GM19455 (cell line): Measurements from ENCODE around the gene GSE1.

ENCODE experiments used
- ATAC-seq: cut with Tn5 transposase; IDR thresholded peaks from one replicate; pipeline ENCODE4 v1.9.1; 2021; ENCODE audit not compliant: unreplicated experiment

Gene GSE1

DNA sequence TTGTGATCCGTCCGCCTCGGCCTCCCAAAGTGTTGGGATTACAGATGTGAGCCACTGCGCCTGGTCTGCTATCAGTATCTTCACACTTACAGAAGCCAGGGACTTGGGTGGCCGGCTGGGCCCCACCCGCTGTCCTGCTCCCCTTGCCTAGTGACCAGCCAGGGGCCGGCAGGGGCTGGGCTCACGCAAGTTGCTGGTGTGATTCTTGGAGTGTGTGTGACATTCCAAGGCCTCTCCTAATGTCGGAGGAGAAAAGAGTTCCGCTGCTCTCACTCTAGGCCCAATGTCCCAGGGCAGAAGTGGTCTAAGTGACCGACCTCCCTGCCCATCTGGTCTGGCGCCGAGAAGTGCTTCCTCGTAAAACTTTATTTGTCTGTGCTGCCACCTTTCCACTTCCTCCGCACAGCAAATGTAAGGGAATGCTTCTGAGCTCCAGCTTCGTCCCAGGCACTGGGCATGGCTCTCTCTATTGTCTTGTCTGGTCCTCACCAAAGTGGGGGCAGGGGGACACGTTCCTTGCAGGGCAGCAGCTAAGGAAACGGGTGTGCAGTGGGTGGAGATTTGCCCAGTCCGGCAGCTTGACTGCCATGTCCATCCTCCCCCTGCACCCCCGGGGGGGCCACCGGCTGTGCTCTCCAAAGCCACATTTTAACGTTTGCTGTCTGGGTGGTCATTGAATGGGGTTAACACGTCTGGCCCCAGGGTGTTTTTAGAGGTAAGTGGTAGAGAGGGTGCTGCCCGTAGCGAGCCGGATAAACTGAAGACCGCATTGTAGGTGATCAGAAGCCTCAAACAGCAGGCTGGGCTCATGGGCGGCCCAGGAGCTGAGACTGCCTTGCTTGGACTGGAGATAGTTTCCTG lies 7.8 kb upstream of the GSE1 start:
- ATAC-seq, result no peak

DNA sequence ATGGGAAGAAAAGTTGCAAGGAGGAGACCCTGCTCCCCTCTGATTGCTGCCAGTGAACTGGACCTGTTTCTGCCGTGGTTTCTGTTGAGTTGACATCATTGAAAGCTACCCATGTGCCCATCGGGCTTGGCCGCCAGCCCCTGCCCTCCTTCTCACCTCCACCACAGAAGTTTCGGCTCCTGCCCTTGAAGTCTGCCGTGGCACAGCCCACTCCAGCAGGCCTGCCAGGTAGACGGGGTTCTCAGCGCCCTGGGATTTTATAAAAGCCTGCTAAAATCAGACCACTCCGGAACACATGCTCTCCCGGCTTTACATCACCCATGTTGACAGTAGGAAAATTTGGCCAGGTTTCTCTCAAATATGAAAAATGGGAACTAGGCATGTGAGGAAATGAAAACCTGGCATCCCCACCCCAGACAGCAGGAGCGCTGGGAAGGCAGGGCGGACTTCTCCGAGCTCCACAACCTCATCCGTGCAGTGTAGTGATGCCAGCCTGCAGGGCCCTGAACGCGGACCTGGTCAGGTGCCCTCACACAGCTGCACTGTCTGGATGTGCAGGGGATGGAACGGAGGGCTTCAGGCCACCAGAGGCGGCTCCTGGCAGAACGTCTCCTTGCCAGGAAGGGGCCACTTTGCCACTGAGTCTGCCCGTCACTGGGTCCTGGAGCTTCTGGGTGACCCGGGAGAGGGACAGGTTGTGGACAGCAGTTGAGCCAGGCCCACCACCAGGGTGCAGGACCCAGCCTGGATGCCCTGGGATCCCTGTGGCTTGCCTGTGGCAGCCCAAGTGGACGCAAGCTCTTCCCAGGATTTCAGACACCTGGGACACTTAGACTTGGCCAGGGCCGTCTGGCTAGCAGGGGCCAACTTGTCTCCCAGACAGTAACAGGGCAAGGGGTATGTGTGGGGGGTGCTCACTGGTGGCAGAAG lies 6.9 kb upstream of the GSE1 start:
- no peak for ATAC-seq

DNA sequence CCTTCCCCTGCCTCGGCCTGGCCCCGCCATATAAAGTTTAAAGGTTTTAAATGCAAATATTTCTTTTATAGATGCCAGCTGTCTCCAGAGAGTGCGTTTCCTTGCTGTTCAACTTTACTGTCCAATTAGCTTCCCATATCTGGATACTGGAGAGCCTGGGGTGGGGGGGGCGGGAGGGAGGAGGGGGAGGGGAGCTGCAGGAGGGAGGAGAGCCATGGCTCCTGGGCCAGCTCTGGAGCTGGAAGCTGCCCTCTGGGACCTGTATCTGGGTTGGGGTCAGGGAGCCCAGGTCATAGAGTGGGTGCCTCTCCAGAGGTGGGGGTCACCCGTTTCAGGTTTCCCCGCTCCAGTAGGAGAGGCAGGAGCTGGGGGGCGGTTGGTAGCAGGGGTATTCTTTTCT lies 6.2 kb upstream of the GSE1 start:
- ATAC-seq, result no peak

DNA sequence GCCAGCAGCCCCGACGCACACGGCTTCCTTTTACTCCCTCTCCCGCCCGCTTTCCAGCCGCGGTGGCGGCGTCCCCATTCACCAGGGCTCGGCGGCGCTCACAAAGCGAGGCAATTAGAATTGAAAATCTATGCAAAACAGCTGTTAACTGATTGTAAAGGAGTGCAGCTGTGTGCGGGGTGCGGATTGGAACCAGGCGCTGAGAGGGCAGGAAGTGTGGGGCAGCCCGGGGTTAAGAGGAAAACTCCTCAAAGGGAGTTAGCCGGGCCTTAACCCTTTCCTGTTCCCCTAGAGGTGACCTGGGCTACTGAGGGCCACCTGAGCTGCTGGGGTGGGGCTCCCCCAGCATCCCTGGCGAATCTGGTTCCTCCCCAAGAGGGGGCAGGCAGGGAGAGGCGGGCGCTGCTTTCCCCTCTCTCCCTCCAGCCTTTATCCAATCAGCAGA lies 5.8 kb upstream of the GSE1 start:
- ATAC-seq, result no peak

DNA sequence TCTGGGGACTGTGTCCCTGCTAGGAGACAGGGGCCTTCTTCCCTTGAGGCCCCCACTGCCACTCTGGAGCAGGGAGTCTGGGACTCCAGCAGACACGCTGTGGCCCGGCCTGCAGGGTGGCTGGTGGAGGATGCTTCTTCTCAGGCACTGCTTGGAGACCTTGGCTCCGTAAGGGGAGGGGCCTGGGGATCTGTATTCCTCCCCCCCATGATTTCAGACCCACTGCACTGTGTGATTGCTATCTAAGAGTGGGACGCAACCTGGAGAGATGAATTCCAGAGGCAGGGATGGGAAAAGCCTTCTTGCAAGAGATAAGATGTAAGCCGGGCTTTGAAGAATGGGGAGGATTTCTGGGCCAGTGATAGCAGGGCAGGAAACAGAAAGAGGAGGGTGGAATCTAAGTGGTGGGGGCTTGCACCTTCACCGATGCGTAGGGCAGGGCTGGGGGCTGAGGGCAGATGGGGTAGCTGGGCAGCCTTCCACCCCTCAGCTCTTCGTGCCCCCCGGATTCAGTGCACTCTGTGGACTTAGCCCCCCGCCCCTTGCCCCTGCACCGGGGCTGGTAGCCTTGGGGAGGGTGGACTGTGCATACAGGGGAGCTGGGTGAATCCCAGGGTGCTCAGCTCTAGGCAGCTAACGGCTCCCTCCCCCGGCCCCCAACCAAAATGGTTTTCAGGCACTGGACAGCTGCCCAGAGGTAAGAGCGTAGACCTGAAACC lies 5.2 kb upstream of the GSE1 start:
- ATAC-seq, result no peak

DNA sequence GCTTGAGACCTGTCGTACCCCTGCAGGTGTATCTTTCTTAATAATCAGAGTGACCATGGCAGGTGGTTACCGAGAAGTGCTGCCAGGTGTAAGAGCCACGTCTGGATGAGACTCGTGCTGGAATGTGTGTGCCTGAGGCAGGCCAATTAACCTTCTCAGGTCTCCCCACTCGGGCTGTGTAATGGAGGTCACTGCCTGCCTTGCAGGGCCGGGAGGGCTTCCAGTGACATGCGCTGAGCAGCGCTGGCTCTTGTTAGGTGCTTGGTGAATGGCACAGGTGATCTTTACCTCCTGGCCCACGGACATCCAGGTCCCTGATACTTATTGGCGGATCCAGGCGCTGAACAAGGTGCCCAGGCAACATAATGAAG lies 4.6 kb upstream of the GSE1 start:
- no peak for ATAC-seq

DNA sequence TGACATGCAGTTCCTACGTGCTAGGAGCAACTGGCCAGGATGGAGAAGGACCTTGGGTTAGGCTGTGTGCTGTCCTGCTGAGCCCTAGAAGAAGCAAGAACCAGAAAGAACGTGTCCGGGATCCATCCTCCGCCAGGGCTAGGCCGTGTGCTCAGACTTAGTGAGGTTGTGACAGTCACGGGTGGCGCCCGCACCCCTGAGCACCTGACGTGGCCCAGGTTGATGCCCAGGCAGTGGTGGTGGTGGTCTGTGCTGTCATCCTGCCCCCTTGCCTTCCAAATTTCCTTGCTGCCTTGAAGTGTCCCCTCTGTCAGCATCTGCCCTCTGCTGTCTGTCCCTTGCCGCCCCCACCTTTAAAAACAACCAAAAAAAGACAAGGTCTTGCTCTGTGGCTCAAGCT lies 4.2 kb upstream of the GSE1 start:
- no peak for ATAC-seq

DNA sequence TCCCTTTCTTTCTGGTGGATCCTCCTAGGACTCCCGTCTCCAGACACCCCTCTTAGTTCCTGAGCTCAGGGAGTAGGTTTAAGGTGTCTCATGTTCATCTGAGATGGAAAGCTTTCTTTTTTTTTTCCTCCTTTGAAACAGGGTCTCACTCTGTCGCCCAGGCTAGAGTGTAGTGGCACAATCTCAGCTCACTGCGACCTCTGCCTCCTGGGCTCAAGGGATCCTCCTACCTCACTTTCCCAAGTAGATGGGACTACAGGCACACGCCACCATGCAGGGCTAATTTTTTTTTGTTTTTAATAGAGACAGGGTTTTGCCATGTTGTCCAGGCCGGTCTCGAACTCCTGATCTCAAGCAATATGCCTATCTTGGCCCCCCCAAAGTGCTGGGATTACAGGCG lies 3.6 kb upstream of the GSE1 start:
- no peak for ATAC-seq

DNA sequence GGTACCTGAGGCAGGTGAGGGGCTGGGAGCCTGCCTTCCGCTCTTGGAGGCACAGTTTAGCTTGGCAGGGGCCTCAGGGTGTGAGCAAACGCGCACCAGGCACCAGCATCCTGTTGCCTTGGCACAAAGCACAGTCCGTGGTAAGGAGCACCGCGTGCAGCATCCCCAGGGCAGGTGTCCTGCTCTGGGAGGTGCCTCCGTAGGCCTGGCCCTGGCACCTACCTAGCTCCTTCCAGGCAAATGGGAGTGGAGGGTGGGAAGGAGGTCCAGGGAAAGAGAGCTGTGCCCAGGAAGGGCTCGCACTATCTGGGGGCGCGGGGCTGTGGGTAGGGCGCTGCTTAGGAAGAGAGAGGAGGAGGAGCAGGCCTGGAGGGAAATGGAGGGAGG lies 3.1 kb upstream of the GSE1 start:
- ATAC-seq, result no peak

DNA sequence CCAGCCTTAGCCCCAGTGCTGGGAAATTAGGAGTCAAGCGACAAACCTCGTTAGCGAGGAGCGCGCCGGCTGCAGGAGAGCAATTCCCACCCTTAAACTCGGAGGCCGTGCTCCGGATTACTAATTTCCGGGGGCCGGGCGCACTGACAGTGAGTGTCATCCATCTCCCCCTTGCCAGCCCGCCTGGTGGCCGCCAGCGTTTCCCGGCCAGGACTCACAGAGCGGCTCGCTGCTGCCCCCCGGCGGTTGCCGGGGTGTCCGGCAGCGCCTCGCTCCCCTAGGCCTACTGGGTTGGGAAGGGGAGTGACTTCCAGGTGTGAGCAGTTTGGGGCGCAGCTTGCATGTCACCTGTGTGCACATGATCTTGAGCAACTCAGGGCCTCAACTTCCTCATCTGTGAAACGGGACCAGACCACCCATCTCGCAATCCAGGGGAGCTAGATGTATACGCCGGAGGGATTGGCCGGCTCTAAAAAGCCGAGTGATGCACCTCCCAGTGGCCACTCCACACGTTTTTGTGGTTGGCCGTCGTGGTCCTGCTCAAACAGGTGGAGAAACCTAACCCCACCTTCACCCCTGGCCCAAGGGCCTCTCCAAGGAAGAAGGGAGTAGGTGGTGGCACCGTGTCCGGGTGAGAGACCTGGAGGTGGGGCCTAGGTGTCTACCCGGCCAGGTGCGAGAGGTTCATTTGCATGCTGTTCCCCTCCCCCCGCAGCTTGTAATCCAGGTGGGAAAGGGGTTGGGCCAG lies 2.5 kb upstream of the GSE1 start:
- no peak for ATAC-seq

DNA sequence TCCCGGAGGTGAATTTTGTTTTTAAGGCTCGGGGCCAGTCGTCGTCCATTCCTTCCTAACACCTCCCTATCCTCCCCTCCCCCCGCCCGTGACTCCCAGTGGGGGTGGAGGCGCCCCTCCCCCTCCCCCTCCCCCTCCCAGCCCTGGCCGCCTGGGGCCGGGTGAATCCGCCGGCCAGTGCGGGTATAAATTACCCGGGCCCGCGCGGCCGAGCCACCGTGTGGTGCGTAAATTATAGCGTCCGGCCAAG lies 2.0 kb upstream of the GSE1 start:
- ATAC-seq, result no peak

DNA sequence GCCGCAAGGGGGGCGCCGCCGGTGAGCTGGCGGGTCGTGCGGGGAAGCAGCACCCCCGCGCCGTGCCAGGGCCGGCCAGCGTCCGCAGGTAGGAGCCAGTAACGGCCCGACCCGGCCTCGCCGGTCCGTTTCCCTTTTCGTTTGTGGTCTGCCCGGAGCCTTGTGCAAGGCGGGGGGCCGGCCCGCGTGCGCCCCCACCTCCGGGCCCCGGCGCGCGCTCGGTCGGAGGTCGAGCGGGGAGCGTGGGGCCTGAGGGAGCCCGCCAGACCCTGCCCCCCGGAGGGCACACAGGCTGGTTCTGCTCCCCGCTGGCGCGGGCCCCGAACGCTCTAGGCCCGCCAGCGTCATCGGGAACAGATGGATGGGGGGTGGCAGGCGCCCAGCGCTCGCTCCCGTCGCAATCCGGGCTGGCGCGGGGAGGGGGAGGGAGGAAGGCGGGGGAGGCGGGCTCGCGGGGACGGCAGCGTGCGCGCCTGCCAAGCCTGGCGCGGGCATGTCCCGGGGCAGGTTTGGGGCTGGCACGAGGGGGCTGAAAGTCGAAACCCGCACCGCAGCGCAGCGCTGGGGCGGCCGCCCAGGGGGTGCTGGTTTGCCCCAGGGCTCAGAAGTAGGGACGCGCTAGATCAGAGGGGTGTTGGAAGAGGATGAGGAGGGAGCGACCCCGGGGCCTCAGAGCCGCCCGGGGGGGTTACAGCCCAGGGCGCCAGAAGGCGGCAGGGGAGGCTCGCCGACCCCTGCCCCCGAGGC lies 1.5 kb upstream of the GSE1 start:
- ATAC-seq, result no peak

DNA sequence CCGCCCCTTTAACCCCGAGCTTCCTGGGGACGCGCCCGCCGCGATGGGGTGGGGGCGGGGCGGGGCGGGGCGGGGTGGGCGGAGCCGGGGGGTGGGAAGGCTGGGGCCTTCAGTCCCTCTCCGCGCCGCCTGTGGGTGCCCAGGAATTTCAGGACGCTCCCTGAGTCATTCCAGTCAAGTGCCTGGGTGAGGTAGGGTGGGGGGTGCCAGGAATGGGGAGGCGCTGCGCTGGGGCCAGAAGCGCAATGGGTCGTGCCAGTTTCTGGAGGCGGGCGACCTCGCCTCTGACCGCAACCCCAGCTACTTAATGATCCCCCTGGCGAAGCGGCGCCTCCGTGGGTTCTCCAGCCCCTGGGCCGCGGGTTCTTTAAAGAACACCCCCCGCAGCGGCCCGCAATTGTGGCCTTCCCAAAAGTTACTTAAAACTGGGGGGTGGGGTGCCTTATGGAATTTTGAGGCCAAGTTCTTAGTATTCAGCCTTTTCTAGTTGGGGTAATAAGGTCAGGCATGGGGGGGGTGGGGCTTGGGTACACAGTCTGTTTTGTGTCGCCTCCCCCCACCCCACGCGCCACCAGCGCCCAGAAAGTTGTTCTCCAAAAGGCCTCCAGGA lies 826 bp upstream of the GSE1 start:
- no peak for ATAC-seq

DNA sequence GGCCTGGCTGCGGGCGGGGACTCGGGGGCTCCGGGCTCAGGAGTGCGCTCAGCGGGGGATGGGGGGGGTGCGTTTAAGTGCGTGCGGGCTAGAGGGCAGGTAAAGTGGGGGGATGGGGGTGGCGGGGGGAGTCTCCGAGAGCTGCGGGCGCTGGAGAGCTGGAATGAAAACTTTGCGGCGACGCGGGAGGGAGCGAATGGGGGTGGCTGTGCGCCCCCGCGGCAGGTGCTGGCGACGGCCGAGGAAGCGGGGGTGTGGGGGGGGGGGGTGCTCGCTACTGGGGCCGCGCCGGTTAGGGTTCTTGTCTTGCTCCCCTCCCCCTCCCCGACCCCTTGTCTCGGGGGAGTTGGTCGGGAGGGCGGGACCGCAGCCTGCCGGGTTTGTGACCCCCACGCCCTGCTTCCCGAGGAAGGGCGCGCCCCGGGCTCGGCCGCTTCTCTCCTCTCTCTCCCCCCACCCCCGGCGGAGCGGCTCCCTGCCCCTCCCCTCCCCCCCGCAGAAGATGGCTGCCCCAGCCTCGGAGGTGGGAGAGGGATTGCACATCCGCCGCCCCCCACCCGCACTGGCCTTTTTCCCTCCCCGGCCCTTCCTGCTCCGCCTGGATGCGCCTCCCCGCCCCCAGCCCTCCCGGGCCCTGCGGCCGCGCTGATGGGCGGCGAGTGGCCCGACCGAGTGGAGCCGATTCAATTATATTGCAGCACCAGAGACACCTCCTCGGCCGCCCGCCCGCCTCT lies 649 bp downstream of the GSE1 start:
- ATAC-seq, result no peak

DNA sequence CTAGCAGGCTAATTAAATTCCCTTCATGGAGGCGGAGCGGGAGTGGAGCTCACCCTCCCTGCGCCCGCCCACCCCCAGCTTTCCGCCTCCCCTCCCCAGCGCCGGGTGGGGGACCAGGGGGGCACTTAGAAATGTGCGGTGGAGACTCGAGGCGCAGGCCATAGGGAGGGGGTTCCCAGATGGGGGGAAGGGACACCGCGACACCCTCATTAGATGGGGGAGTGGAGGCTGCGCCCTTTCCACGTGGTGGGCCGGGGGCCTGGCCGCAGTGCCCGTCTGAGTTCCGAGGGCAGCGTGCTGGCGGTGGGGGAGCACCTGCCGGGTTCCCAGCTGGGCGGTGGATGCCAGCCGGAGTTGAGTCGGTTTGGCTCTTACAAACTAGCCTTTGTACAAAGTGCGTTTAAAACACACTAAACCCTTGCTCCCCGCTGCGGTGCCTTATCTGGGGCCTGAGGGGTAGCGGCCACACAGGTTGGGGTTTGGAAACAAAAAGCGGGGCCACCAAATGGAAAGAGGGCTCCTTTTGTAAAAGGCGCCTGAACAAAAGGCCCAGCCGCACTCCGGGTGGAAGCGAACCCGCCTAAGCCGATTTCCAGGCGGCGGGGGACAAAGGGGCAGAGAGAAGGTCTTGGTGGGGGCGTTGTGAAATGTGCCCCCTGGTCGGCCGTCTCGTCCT lies 1.4 kb downstream of the GSE1 start:
- no peak for ATAC-seq

DNA sequence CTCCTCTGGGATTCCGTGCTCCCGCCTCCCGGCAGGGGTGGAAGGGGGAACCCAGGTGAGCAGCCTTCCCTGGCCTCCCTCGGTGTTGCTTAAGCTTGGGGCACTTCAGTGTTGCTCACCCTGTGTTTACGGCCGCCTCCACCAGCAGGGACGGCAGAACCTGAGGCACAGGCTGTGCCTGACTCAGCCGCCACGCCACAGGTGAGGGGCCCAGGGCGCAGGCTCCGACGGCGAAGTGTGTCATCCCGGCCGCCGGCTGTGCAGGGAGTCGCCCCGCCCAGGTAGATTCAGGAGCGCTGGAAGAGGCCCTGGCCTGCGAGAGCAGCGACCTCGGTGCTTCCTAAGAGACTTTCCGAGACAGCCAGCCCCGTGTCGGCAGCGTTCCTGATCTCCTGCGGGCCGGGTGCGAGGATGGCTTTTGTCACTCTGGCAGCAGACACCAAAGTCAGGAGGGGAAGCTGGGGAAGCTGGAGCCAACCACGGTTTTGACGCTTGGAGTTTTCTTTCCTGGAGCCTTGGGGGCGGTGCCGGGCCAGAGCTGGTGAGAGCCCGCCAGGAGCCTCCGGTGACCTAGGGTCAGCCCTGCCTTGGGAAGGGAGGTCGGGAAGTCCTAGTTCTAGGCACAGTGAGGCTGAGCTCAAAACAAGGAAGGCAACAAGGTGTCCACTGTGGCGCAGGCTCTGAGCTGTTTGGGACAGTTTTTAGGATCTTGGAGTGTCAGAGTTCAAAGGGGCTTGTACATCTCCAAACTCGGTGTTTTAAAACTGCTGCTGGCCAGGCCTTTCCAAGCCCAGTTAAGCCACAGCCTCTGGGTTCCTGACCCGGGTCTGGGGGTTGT lies 2.1 kb downstream of the GSE1 start:
- ATAC-seq, result no peak

DNA sequence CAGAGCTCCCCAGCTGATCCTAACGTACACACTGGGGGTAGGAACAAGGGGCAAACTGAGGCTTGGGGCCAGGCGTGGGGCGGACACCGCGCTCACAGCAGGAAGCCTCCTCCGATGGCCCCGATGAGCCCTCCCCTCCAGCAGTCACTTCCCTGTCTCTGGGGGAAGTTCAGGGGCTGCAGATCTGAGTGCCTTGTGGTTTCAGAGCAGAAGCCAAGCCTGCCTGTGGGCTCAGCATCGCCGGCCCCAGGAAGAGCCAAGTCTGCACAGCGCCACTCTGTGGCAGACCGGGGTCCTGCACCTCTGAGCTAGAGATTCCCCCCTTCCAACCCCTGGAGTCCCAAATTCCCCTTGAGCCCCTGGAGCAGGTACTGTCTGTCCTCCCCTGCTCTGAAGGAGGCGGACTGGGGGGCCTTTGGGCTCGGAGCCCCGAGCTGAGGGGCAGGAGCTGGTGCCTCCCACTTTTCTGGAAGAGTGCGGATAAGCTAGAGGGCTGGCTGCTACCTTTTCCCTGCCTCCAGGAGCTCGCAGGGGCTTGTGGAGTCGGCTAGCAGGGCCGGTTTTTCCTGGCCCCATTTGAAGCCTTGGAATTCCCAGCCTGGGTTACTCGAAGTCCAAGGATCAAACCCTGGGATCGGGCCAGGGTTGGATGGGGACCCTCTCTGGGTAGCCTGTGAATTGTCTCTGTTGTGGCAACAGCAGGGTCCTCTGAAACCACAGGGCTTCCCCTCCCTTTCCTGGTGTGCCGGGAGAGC lies 2.9 kb downstream of the GSE1 start:
- peak; percentile 43 for ATAC-seq
